BE2C (cell line): ENCODE measurements around the gene DPYD.

Experiments
- DNase-seq: peaks from one replicate; pipeline ENCODE4 v3.0.0-alpha.2; 2020
- H3K27me3 ChIP-seq: fragments of 250-450 bp; sonication (Bioruptor Pico); 2 replicates; pipeline ENCODE4 v1.5.1; 2020; ENCODE audit warnings: mild to moderate bottlenecking
- H3K36me3 ChIP-seq: fragments of 250-450 bp; sonication (Bioruptor Pico); 2 replicates; pipeline ENCODE4 v1.5.1; 2020; ENCODE audit warnings: mild to moderate bottlenecking
- H3K4me1 ChIP-seq: fragments of 250-450 bp; sonication (Bioruptor Pico); 2 replicates; pipeline ENCODE4 v1.5.1; 2020
- H3K4me3 ChIP-seq: 2 replicates; pipeline ENCODE4 v1.5.1; 2011; ENCODE audit warnings: low read depth, low read length
- H3K9me3 ChIP-seq: fragments of 250-450 bp; sonication (Bioruptor Pico); 2 replicates; pipeline ENCODE4 v1.5.1; 2020
- CTCF ChIP-seq: IDR thresholded peaks from 2 replicates; pipeline ENCODE4 v1.5.1; 2012; ENCODE audit warnings: mild to moderate bottlenecking, low read depth, low read length

The DPYD gene

GRCh38 chr1:97778718-97779117 lies 142.1 kb downstream of the DPYD start:
- Histone ChIP-seq H3K9me3 (no peaks in the 10 kb centered on the region; the same call in 1 of the 2 replicates), H3K27me3 (no peaks in the 10 kb centered on the region), H3K4me1 (peaks cover 3% of the 10 kb centered on the region; the same call in 1 of the 2 replicates), H3K36me3 (no peaks in the 10 kb centered on the region), H3K4me3 (no peak overlapping the region)
- peak; percentile 13; the same call in 1 of the 2 replicates for TF ChIP-seq CTCF
- DNase-seq = no peak

GRCh38 chr1:97770376-97770775 lies 150.5 kb downstream of the DPYD start:
- no peak for DNase-seq
- Histone ChIP-seq H3K36me3 (no peaks in the 10 kb centered on the region), H3K4me3 (no peak overlapping the region), H3K9me3 (no peaks in the 10 kb centered on the region; the same call in 1 of the 2 replicates), H3K4me1 (no peaks in the 10 kb centered on the region), H3K27me3 (no peaks in the 10 kb centered on the region)
- TF ChIP-seq CTCF = no peak

GRCh38 chr1:97767381-97767780 lies 153.5 kb downstream of the DPYD start:
- no peak overlapping the region for H3K4me3 ChIP-seq
- H3K9me3 ChIP-seq = no peaks in the 10 kb centered on the region
- no peak for DNase-seq
- H3K4me1 ChIP-seq = no peaks in the 10 kb centered on the region
- no peaks in the 10 kb centered on the region for H3K36me3 ChIP-seq
- no peak for TF ChIP-seq CTCF
- no peaks in the 10 kb centered on the region for H3K27me3 ChIP-seq

- H3K4me3 ChIP-seq = no peak overlapping the region
- no peak for DNase-seq
- no peak for TF ChIP-seq CTCF
These were observed 155.8 kb downstream of the DPYD start for GRCh38 chr1:97764991-97765390.

GRCh38 chr1:97761637-97762036 lies 159.2 kb downstream of the DPYD start:
- H3K4me1 ChIP-seq = no peaks in the 10 kb centered on the region; the same call in 1 of the 2 replicates
- no peak for DNase-seq
- no peaks in the 10 kb centered on the region for H3K27me3 ChIP-seq
- TF ChIP-seq CTCF = no peak
- no peak overlapping the region for H3K4me3 ChIP-seq
- no peaks in the 10 kb centered on the region; the same call in 1 of the 2 replicates for H3K9me3 ChIP-seq
- H3K36me3 ChIP-seq = no peaks in the 10 kb centered on the region

More at GRCh38 chr1:97764991-97765390, 155.8 kb downstream of the DPYD start:
- Histone ChIP-seq H3K36me3 (no peaks in the 10 kb centered on the region), H3K9me3 (no peaks in the 10 kb centered on the region; the same call in 1 of the 2 replicates), H3K4me1 (no peaks in the 10 kb centered on the region), H3K27me3 (no peaks in the 10 kb centered on the region)

GRCh38 chr1:97759078-97759477 lies 161.8 kb downstream of the DPYD start:
- no peaks in the 10 kb centered on the region; the same call in 1 of the 2 replicates for H3K4me1 ChIP-seq
- no peaks in the 10 kb centered on the region for H3K27me3 ChIP-seq
- no peak overlapping the region for H3K4me3 ChIP-seq
- no peak for TF ChIP-seq CTCF
- H3K36me3 ChIP-seq = no peaks in the 10 kb centered on the region
- no peaks in the 10 kb centered on the region; the same call in 1 of the 2 replicates for H3K9me3 ChIP-seq
- DNase-seq = no peak
